Neural cell (in vitro differentiated cells): ENCODE results near the gene CCNY. TPM values are rescaled to one million over a fixed set of nuclear protein-coding genes. Genes with fewer than 3 reads are reported as not detected.

ENCODE experiments used
- H2AFZ ChIP-seq: fragments of 200-600, 300-800 bp; sonication (generic), shearing (Covaris generic); 2 replicates; pipeline ENCODE4 v1.6.0; 2014; ENCODE audit warnings: low read depth, mild to moderate bottlenecking, antibody characterized with exemption, low read length, moderate library complexity
- H3F3A ChIP-seq: fragments of 200-600 bp; shearing (Covaris generic); 2 replicates; pipeline ENCODE4 v1.6.1; 2016; ENCODE audit warnings: mild to moderate bottlenecking, moderate library complexity, mixed read lengths, antibody characterized with exemption, low read length; ENCODE audit not compliant: insufficient read depth, poor library complexity, severe bottlenecking
- H3K27ac ChIP-seq: fragments of 200-600, 300-800 bp; sonication (generic), shearing (Covaris generic); 2 replicates; pipeline ENCODE4 v1.5.1; 2014; ENCODE audit warnings: mild to moderate bottlenecking, low read length, moderate library complexity
- H3K27me3 ChIP-seq: fragments of 300-800, 200-600 bp; sonication (generic), shearing (Covaris generic); 2 replicates; pipeline ENCODE4 v1.6.0; 2014; ENCODE audit warnings: mild to moderate bottlenecking, low read depth, low read length, moderate library complexity; ENCODE audit not compliant: insufficient read depth
- H3K36me3 ChIP-seq: fragments of 300-800, 200-600 bp; sonication (generic), shearing (Covaris generic); 2 replicates; pipeline ENCODE4 v1.5.1; 2014; ENCODE audit warnings: mild to moderate bottlenecking, antibody characterized with exemption, low read length, moderate library complexity; ENCODE audit not compliant: insufficient read depth
- H3K4me2 ChIP-seq: fragments of 300-800, 200-600 bp; sonication (generic), shearing (Covaris generic); 2 replicates; pipeline ENCODE4 v1.6.0; 2014; ENCODE audit warnings: mild to moderate bottlenecking, low read length
- H3K4me3 ChIP-seq: fragments of 300-800, 200-600 bp; sonication (generic), shearing (Covaris generic); 2 replicates; pipeline ENCODE4 v1.5.1; 2014; ENCODE audit warnings: mild to moderate bottlenecking, low read length, moderate library complexity
- H3K79me2 ChIP-seq: fragments of 200-600 bp; shearing (Covaris generic); replicated peaks from 2 replicates; pipeline ENCODE4 v1.6.0; 2014; ENCODE audit warnings: mild to moderate bottlenecking, low read length, moderate library complexity; ENCODE audit not compliant: insufficient read depth
- H3K9ac ChIP-seq: fragments of 300-800, 200-600 bp; sonication (generic), shearing (Covaris generic); 2 replicates; pipeline ENCODE4 v1.6.1; 2016; ENCODE audit warnings: mild to moderate bottlenecking, low read length, mixed read lengths
- H3K9me2 ChIP-seq: fragments of 200-600 bp; shearing (Covaris generic); 2 replicates; pipeline ENCODE4 v1.6.1; 2016; ENCODE audit warnings: mild to moderate bottlenecking, low read length, mixed read lengths; ENCODE audit not compliant: insufficient read depth
- H3K9me3 ChIP-seq: fragments of 200-600, 300-800 bp; sonication (generic), shearing (Covaris generic); 2 replicates; pipeline ENCODE4 v1.6.1; 2016; ENCODE audit warnings: mild to moderate bottlenecking, mixed run types, low read length, moderate library complexity, mixed read lengths
- H4K20me1 ChIP-seq: fragments of 200-600 bp; shearing (Covaris generic); 2 replicates; pipeline ENCODE4 v1.6.1; 2016; ENCODE audit warnings: mild to moderate bottlenecking, mixed run types; ENCODE audit not compliant: insufficient read depth
- CTCF ChIP-seq: fragments of 450-650 bp; IDR thresholded peaks from 2 replicates; pipeline ENCODE4 v1.5.1; 2014; ENCODE audit warnings: antibody characterized with exemption, mild to moderate bottlenecking, moderate library complexity; ENCODE audit not compliant: poor library complexity, severe bottlenecking
- EP300 ChIP-seq: fragments of 450-650 bp; conservative IDR thresholded peaks from 2 replicates; pipeline ENCODE4 v1.6.1; 2014; ENCODE audit warnings: antibody characterized with exemption, mild to moderate bottlenecking, moderate library complexity; ENCODE audit not compliant: poor library complexity, severe bottlenecking
- EZH2 ChIP-seq: fragments of 200-600, 300-800 bp; shearing (Covaris generic), sonication (generic); IDR thresholded peaks from 2 replicates; pipeline ENCODE4 v1.6.1; 2014; ENCODE audit warnings: antibody characterized with exemption, low read length, borderline replicate concordance, mild to moderate bottlenecking; ENCODE audit not compliant: insufficient read depth, poor library complexity, severe bottlenecking
- MXI1 ChIP-seq: fragments of 450-650 bp; conservative IDR thresholded peaks from 2 replicates; pipeline ENCODE4 v1.6.1; 2014; ENCODE audit warnings: antibody characterized with exemption, mild to moderate bottlenecking; ENCODE audit not compliant: poor library complexity, severe bottlenecking
- POLR2AphosphoS5 ChIP-seq: IDR thresholded peaks from 2 replicates; pipeline ENCODE4 v1.6.1; 2012
- RAD21 ChIP-seq: fragments of 450-650 bp; conservative IDR thresholded peaks from 2 replicates; pipeline ENCODE4 v1.6.1; 2014; ENCODE audit warnings: antibody characterized with exemption, mild to moderate bottlenecking, moderate library complexity
- REST ChIP-seq: IDR thresholded peaks from 2 replicates; pipeline ENCODE4 v1.6.1; 2012; ENCODE audit warnings: borderline replicate concordance
- SMC3 ChIP-seq: fragments of 450-650 bp; conservative IDR thresholded peaks from 2 replicates; pipeline ENCODE4 v1.6.1; 2014; ENCODE audit warnings: antibody characterized with exemption, mild to moderate bottlenecking, moderate library complexity; ENCODE audit not compliant: poor library complexity
- TAF1 ChIP-seq: IDR thresholded peaks from 2 replicates; pipeline ENCODE4 v1.6.1; 2012; ENCODE audit warnings: low read depth
- polyA plus RNA-seq: library from polyadenylated mRNA; depleted of rRNA; stranded (reverse); fragments of >200 nt; gene quantifications from 2 replicates; pipeline ENCODE4 v1.2.3, GENCODE V29; 2014

CCNY gene
- polyA plus RNA-seq, 1 donor from 2014 or later, result 36.4 TPM

GRCh38 chr10:35442592-35442991 is 106.3 kb downstream of the CCNY start:
- H4K20me1 ChIP-seq, result no peaks in the 10 kb centered on the region
- peaks cover 29% of the 10 kb centered on the region for H3K79me2 ChIP-seq
- no peak overlapping the region for H3K4me2 ChIP-seq
- H3K27me3 ChIP-seq, result no peaks in the 10 kb centered on the region
- H3K9me2 ChIP-seq, result no peaks in the 10 kb centered on the region
- no peak overlapping the region for H3K9ac ChIP-seq
- no peak for TF ChIP-seq EP300
- TF ChIP-seq SMC3, result no peak
- TF ChIP-seq POLR2AphosphoS5, result no peak
- TF ChIP-seq EZH2, result no peak
- no peak for TF ChIP-seq REST
- TF ChIP-seq RAD21, result no peak
- no peak for TF ChIP-seq MXI1
- TF ChIP-seq CTCF, result no peak
- no peak for TF ChIP-seq TAF1
- no peaks in the 10 kb centered on the region for H3K9me3 ChIP-seq
- H3K4me3 ChIP-seq, result no peak overlapping the region
- H3F3A ChIP-seq, result no peaks in the 10 kb centered on the region
- H2AFZ ChIP-seq, result no peak overlapping the region
- no peaks in the 10 kb centered on the region for H3K36me3 ChIP-seq
- no peak overlapping the region for H3K27ac ChIP-seq

DNA sequence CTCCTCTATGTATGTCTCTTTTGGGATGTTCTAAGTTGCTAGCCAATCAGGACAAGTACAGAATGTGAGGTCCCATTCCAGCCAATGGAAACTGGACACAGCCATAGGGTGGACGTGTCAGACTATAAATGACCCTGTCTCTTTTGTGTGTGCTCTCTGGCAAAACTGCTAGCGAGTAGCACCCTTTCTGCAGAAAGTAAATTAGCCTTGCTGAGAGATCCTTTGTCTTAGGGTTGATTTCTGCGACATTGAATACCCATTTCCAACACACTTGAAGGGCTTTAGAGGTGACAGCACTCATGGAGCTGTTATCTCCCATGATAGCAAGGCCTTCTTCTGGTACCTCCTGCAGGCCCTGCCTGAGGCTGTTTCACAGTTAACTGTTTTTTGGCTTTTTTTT is 107.5 kb downstream of the CCNY start:
- Histone ChIP-seq H3K4me3 (no peak overlapping the region), H2AFZ (no peak overlapping the region), H4K20me1 (no peaks in the 10 kb centered on the region), H3K9me2 (no peaks in the 10 kb centered on the region), H3K79me2 (peaks cover 33% of the 10 kb centered on the region), H3K9me3 (no peaks in the 10 kb centered on the region), H3K27ac (no peak overlapping the region), H3K36me3 (no peaks in the 10 kb centered on the region), H3F3A (no peaks in the 10 kb centered on the region), H3K4me2 (no peak overlapping the region), H3K27me3 (no peaks in the 10 kb centered on the region), H3K9ac (no peak overlapping the region)
- TF ChIP-seq MXI1 (no peak), POLR2AphosphoS5 (no peak), RAD21 (no peak), CTCF (no peak), EP300 (no peak), TAF1 (no peak), SMC3 (no peak), REST (no peak), EZH2 (no peak)
